ENCODE results near the gene ERP27.

ERP27 gene

GRCh38 chr12:14970473-14970872, 32.1 kb upstream of the ERP27 start:
- no peak overlapping the region for H3K4me2 ChIP-seq (ENCODE audit: low read length)
- H2AK5ac ChIP-seq (ENCODE audit: low read length), result no peak overlapping the region
- H3K4me1 ChIP-seq (ENCODE audit: control insufficient read depth in 1 of 2, insufficient read depth in 2 of 2, low read length in 2 of 2), result no peaks in the 10 kb centered on the region
- H2BK12ac ChIP-seq (ENCODE audit: low read length), result no peak overlapping the region
- H3K9me3 ChIP-seq (ENCODE audit: insufficient read depth, low read depth, low read length), result no peaks in the 10 kb centered on the region
- no peaks in the 10 kb centered on the region for H3K79me1 ChIP-seq (ENCODE audit: low read length)
- no peak overlapping the region for H3K14ac ChIP-seq (ENCODE audit: low read length)
- H3K27me3 ChIP-seq (ENCODE audit: insufficient read depth, low read length), result no peaks in the 10 kb centered on the region
- H3K4ac ChIP-seq (ENCODE audit: low read depth, low read length), result no peak overlapping the region
- no peak overlapping the region for H2BK5ac ChIP-seq (ENCODE audit: low read depth, low read length, poor library complexity)
- no peak for DNase-seq
- H3K4me3 ChIP-seq (ENCODE audit: low read depth, low read length), result no peak overlapping the region
- no peak overlapping the region for H4K91ac ChIP-seq (ENCODE audit: low read depth, low read length)
- H2BK120ac ChIP-seq (ENCODE audit: insufficient read depth, low read length, poor library complexity), result no peak overlapping the region
- H4K12ac ChIP-seq (ENCODE audit: low read depth, low read length), result no peak overlapping the region
- H3K79me2 ChIP-seq (ENCODE audit: control insufficient read depth, insufficient read depth, low read length, poor library complexity), result no peaks in the 10 kb centered on the region
- no peak overlapping the region for H3K18ac ChIP-seq (ENCODE audit: low read length)
- no peak overlapping the region for H4K8ac ChIP-seq (ENCODE audit: low read depth, low read length)
- no peaks in the 10 kb centered on the region for H3K36me3 ChIP-seq (ENCODE audit: control insufficient read depth in 1 of 2, insufficient read depth in 2 of 2, low read length in 2 of 2)
- H2AFZ ChIP-seq (ENCODE audit: insufficient read depth, low read length, poor library complexity), result no peak overlapping the region
- no CpG with 5 or more reads among the region's 4 CpGs for WGBS (ENCODE audit: extremely low coverage, insufficient coverage, insufficient read length)
- no peak overlapping the region for H3K23ac ChIP-seq (ENCODE audit: low read length)
- no peak overlapping the region for H3K27ac ChIP-seq (ENCODE audit: low read depth, low read length)
- no peak overlapping the region for H3K9ac ChIP-seq (ENCODE audit: low read length)

GRCh38 chr12:14968478-14968877, 30.1 kb upstream of the ERP27 start:
- Histone ChIP-seq H3K4ac (ENCODE audit: low read depth, low read length) (no peak overlapping the region), H4K8ac (ENCODE audit: low read depth, low read length) (no peak overlapping the region), H3K27me3 (ENCODE audit: insufficient read depth, low read length) (no peaks in the 10 kb centered on the region), H3K4me3 (ENCODE audit: low read depth, low read length) (no peak overlapping the region), H3K27ac (ENCODE audit: low read depth, low read length) (no peak overlapping the region), H3K36me3 (ENCODE audit: control insufficient read depth in 1 of 2, insufficient read depth in 2 of 2, low read length in 2 of 2) (no peaks in the 10 kb centered on the region), H2AFZ (ENCODE audit: insufficient read depth, low read length, poor library complexity) (no peak overlapping the region), H3K79me2 (ENCODE audit: control insufficient read depth, insufficient read depth, low read length, poor library complexity) (no peaks in the 10 kb centered on the region), H2BK5ac (ENCODE audit: low read depth, low read length, poor library complexity) (no peak overlapping the region), H3K9ac (ENCODE audit: low read length) (no peak overlapping the region), H3K4me2 (ENCODE audit: low read length) (no peak overlapping the region), H3K9me3 (ENCODE audit: insufficient read depth, low read depth, low read length) (no peaks in the 10 kb centered on the region), H4K91ac (ENCODE audit: low read depth, low read length) (no peak overlapping the region), H3K23ac (ENCODE audit: low read length) (no peak overlapping the region), H2BK12ac (ENCODE audit: low read length) (no peak overlapping the region), H3K18ac (ENCODE audit: low read length) (no peak overlapping the region), H4K12ac (ENCODE audit: low read depth, low read length) (no peak overlapping the region), H3K4me1 (ENCODE audit: control insufficient read depth in 1 of 2, insufficient read depth in 2 of 2, low read length in 2 of 2) (no peaks in the 10 kb centered on the region), H3K79me1 (ENCODE audit: low read length) (no peaks in the 10 kb centered on the region), H3K14ac (ENCODE audit: low read length) (no peak overlapping the region), H2AK5ac (ENCODE audit: low read length) (no peak overlapping the region), H2BK120ac (ENCODE audit: insufficient read depth, low read length, poor library complexity) (no peak overlapping the region)
- DNase-seq, result peak in 1 of 2 donors; percentile 50
- no CpG with 5 or more reads among the region's 3 CpGs for WGBS (ENCODE audit: extremely low coverage, insufficient coverage, insufficient read length)

- Histone ChIP-seq H3K9me3 (ENCODE audit: insufficient read depth, low read depth, low read length) (no peaks in the 10 kb centered on the region), H3K23ac (ENCODE audit: low read length) (no peak overlapping the region), H2AK5ac (ENCODE audit: low read length) (no peak overlapping the region), H2BK12ac (ENCODE audit: low read length) (peak overlapping the region; percentile 5), H4K12ac (ENCODE audit: low read depth, low read length) (no peak overlapping the region), H3K27ac (ENCODE audit: low read depth, low read length) (no peak overlapping the region), H3K14ac (ENCODE audit: low read length) (no peak overlapping the region), H3K9ac (ENCODE audit: low read length) (no peak overlapping the region), H3K4ac (ENCODE audit: low read depth, low read length) (no peak overlapping the region), H4K8ac (ENCODE audit: low read depth, low read length) (no peak overlapping the region), H2AFZ (ENCODE audit: insufficient read depth, low read length, poor library complexity) (no peak overlapping the region), H3K4me3 (ENCODE audit: low read depth, low read length) (no peak overlapping the region), H3K18ac (ENCODE audit: low read length) (no peak overlapping the region), H2BK120ac (ENCODE audit: insufficient read depth, low read length, poor library complexity) (no peak overlapping the region), H3K79me1 (ENCODE audit: low read length) (peaks cover 11% of the 10 kb centered on the region), H3K4me1 (ENCODE audit: control insufficient read depth in 1 of 2, insufficient read depth in 2 of 2, low read length in 2 of 2) (peaks cover 4 to 8% of the 10 kb centered on the region in 2 experiments), H3K4me2 (ENCODE audit: low read length) (no peak overlapping the region), H3K36me3 (ENCODE audit: control insufficient read depth in 1 of 2, insufficient read depth in 2 of 2, low read length in 2 of 2) (no peaks in the 10 kb centered on the region), H3K27me3 (ENCODE audit: insufficient read depth, low read length) (no peaks in the 10 kb centered on the region), H3K79me2 (ENCODE audit: control insufficient read depth, insufficient read depth, low read length, poor library complexity) (no peaks in the 10 kb centered on the region), H2BK5ac (ENCODE audit: low read depth, low read length, poor library complexity) (no peak overlapping the region), H4K91ac (ENCODE audit: low read depth, low read length) (no peak overlapping the region)
- no CpG with 5 or more reads among the region's 2 CpGs for WGBS (ENCODE audit: extremely low coverage, insufficient coverage, insufficient read length)
- DNase-seq, result no peak
Observed at GRCh38 chr12:14965221-14965620, 26.9 kb upstream of the ERP27 start.

GRCh38 chr12:14964406-14964805, 26.1 kb upstream of the ERP27 start:
- Histone ChIP-seq H3K9ac (ENCODE audit: low read length) (no peak overlapping the region), H2AFZ (ENCODE audit: insufficient read depth, low read length, poor library complexity) (no peak overlapping the region), H3K23ac (ENCODE audit: low read length) (no peak overlapping the region), H4K91ac (ENCODE audit: low read depth, low read length) (no peak overlapping the region), H2BK5ac (ENCODE audit: low read depth, low read length, poor library complexity) (no peak overlapping the region), H4K12ac (ENCODE audit: low read depth, low read length) (no peak overlapping the region), H3K27ac (ENCODE audit: low read depth, low read length) (no peak overlapping the region), H2AK5ac (ENCODE audit: low read length) (no peak overlapping the region), H3K4ac (ENCODE audit: low read depth, low read length) (no peak overlapping the region), H3K4me1 (ENCODE audit: control insufficient read depth in 1 of 2, insufficient read depth in 2 of 2, low read length in 2 of 2) (peaks cover 8 to 12% of the 10 kb centered on the region in 2 experiments), H2BK12ac (ENCODE audit: low read length) (no peak overlapping the region), H3K27me3 (ENCODE audit: insufficient read depth, low read length) (no peaks in the 10 kb centered on the region), H2BK120ac (ENCODE audit: insufficient read depth, low read length, poor library complexity) (no peak overlapping the region), H3K4me3 (ENCODE audit: low read depth, low read length) (no peak overlapping the region), H3K9me3 (ENCODE audit: insufficient read depth, low read depth, low read length) (no peaks in the 10 kb centered on the region), H3K36me3 (ENCODE audit: control insufficient read depth in 1 of 2, insufficient read depth in 2 of 2, low read length in 2 of 2) (no peaks in the 10 kb centered on the region), H3K79me2 (ENCODE audit: control insufficient read depth, insufficient read depth, low read length, poor library complexity) (no peaks in the 10 kb centered on the region), H3K14ac (ENCODE audit: low read length) (no peak overlapping the region), H3K79me1 (ENCODE audit: low read length) (peaks cover 16% of the 10 kb centered on the region), H3K18ac (ENCODE audit: low read length) (no peak overlapping the region), H3K4me2 (ENCODE audit: low read length) (no peak overlapping the region), H4K8ac (ENCODE audit: low read depth, low read length) (no peak overlapping the region)
- peak; percentile 65 to 73 for DNase-seq
- no CpG with 5 or more reads among the region's 2 CpGs for WGBS (ENCODE audit: extremely low coverage, insufficient coverage, insufficient read length)

All from trophoblast cell (in vitro differentiated cells and primary cell).